DMS53 (cell line): Measurements from ENCODE around the gene CPM.
A peak's percentile ranks its signal among the peaks of the same experiment; 100 is the strongest.
"Not testable (repeated sequence)": the region's sequence is repeated elsewhere in the genome, so short reads cannot be mapped to it uniquely, and the experiment has no call there.

ENCODE experiments used
- DNase-seq: peaks from one replicate; lab custom pipeline; 2025; lab: John Stamatoyannopoulos, UW

CPM gene

DNA sequence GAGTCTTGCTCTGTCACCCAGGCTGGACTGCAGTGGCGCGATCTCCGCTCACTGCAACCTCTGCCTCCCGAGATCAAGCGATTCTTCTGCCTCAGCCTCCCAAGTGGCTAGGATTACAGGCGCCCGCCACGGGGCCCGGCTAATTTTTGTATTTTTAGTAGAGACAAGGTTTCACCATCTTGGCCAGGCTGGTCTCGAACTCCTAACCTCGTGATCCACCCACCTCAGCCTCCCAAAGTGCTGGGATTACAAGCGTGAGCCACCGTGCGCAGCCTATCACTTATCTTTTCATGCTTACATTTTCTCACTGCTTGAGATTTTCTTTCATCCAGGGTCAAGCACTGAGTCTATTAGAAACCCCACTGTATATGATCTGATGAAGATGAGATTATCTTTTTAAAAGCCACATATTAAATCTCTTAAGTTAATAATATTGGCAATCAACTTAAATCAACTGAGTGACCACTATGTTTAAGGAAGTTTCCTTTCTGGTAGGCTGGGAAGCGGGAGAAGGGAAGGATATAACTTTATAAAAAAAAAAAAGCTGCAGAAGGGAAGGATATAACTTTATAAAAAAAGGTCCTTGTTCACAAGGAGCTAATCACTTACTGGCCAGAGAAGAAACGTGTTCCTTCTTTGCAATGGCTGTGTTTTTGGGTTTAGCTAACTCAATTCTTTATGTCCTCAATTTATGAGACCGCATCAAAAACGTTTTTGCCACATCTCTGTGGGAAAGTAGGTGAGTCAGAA lies 126.3 kb downstream of the CPM start:
- DNase-seq, result no peak

DNA sequence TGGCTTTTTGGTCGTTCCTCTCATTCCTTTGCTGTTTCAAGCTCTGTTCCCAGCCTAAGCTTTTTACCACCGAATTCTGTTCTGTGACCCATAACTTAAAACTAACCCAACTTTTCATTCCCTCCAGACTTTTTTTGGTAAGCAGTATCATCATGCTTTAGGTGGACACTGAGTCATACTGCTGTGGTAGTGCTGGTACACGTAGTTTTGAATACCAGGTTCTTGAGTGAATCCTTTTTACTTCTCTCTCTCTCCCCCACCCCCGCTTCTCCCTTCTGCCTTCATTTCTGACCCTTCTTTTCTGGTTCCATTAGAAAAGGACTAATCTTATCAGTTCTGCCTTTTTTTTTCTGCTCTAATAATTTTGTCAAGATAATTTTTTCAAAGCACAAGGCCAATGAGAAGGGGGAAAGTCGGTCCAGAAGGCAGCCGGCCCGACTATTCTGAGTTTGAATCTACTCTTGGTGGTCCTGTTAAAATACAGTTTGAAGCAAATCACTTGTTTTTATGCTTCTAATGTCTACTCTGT lies 127.3 kb downstream of the CPM start:
- no peak for DNase-seq

DNA sequence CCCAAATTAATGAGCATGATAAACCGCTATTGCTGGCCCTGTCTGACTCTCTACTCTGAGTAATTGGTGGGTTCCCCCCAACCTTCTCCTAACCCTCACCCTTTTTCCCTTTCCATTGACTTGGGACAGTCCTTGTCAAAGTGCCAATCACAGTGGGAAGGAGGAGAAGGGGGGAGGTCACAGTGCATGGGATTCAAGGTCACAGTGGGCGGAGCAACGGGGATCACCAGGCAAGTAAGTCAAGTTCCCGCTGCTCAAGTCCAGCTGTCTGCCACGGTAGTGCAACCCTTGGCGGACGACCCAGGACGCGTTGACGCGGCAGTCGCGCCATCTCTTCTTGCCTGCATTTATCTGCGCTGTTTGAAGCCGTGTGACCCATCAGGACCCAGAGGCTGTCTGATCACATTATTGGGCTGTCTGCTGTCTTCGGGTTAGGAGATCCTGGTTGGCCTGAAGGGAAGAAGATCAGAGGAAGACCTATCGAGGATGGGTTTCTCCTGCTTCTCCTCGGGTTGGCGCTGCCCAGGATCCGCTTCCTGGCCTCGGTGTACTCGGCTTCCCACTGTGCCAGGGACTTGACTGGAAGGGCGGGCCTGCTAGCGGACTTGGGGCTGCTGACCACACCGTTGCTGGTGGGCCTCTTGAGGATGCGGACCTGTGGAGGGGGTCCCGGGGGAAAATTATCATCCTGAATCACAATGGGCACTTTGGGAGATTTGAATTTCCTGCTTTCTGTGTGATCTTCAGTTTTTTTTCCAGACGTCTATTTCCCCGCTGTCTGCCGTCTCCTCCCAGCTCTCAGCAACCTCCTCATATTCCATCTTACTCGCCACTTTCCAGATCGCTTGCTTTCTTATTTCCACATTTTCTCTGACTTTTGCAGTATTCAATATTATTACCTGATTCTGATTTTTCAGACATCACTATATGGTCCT lies 128.0 kb downstream of the CPM start:
- DNase-seq, result peak; percentile 14

DNA sequence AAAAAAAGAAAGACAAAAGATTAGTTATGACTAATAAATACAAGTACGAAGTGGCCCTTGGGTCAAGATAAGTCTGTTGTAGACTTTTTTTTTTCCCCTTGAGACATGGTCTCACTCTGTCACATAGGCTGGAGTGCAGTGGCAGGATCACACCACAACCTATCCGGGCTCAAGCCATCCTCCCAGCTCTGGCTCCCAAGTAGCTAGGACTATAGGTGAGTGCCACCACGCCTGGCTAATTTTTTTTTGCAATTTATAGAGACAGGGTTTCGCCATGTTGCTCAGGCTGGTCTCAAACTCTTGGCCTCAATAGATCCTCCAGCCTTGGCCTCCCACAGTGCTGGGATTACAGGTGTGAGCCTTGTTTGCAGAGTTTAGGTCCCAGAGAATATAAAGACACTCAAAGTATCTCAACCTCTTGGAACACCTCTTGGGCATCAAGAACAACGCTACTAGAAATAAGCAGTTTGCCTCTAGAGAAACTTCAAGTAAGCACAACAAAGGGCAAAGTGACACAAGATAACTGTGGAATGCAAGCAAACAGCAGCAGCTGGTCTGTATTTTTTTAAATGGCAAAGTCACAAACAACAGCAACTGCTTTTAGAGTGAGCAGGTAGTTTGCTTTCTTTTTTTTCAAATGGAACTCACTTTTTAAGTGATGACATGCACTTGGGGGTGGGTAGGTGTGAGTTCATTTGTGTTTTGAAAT lies 128.9 kb downstream of the CPM start:
- DNase-seq, result no peak

DNA sequence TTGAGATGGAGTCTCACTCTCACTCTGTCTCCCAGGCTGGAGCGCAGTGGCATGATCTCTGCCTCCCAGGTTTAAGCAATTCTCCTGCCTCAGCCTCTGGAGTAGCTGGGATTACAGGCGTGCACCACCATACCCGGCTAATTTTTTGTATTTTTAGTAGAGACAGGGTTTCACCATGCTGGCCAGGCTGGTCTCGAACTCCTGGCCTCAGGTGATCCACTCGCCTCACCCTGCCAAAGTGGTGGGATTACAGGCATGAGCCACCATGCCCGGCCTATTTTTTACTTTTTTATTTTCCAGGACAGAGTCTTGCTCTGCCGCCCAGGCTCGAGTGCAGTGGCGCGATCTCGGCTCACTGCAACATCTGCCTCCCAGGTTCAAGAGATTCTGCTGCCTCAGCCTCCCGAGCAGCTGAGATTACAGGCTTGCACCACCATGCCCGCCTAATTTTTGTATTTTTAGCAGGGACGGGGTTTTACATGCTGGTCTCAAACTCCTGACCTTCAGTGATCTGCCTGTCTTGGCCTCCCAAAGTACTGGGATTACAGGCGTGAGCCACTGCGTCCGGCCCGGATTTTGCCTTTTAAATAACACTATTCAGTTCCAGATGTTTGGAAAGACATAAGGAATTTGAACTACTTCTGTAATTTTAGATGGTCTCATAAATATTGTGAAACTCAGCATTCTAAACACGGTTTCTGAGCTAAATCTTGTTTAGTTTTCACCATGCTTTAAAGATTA lies 129.9 kb downstream of the CPM start:
- not testable (repeated sequence) for DNase-seq

DNA sequence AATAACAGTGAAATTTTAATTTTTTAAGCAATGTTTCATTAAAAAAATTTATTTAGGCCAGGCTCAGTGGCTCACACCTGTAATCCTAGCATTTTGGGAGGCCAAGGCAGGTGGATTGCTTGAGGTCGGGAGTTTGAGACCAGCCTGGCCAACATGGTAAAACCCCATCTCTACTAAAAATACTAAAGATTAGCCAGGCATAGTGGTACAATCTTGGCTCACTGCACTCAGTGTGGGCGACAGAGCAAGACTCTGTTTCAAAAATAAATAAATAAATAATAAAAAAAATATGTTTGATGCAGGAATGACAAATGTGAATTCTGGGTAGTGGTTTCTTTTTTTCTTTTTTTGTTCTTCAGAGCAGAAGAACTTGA lies 130.6 kb downstream of the CPM start:
- not testable (repeated sequence) for DNase-seq
